Measurements from ENCODE around the gene DNMT1. TPM values are rescaled to one million over a fixed set of nuclear protein-coding genes. Genes with fewer than 3 reads are reported as not detected.

DNMT1 gene
- total RNA-seq, 1 experiment from 2014 or later = 227 TPM

DNA sequence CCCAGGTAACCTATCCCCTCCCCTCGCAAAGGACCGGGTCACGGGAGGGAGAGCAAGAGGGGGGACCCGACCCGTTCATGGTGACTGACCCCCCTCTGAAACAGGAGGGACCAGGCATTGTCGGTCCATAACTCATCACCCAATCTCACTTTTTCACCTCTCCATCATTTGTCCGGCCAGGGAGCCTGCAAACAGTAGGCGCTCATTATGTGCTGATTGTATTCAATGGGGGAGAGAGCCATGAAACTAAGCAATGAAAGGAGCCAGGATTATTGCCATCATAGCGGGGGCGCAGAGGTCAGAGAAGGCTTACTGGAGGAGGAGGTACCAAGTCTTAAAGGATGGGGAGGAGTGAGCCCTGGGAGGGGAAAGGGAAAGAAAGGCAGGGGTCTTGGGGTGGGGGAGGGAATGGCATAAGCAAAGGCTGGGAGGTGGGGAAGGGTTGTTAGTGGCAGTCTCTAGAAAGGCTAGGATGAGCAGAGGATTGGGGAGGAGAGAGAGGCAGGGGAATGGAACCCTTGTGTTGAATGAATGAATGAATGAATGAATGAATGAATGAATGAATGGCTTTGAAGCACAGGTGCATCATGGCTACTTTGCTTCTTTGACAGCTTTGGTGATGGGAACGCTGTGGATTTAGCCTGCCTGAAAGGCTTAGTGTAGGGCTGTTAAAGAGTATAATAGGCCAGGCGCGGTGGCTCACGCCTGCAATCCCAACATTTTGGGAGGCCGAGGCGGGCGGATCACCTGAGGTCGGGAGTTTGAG, 107.3 kb downstream of the DNMT1 start:
- no peaks in the 10 kb centered on the region for H3K4me1 ChIP-seq (ENCODE audit: insufficient read depth, low read length)
- H3K9ac ChIP-seq (ENCODE audit: extremely low read depth, insufficient read length, low read length) = no peak overlapping the region
- no peak overlapping the region for H2AK5ac ChIP-seq (ENCODE audit: insufficient read length, low read length)
- H2BK12ac ChIP-seq (ENCODE audit: insufficient read length, low read depth, low read length) = no peak overlapping the region
- H4K91ac ChIP-seq (ENCODE audit: insufficient read length, low read depth, low read length) = no peak overlapping the region
- peaks cover 10% of the 10 kb centered on the region for H3K23me2 ChIP-seq (ENCODE audit: insufficient read length, low read depth, low read length, poor library complexity, severe bottlenecking)
- H2BK120ac ChIP-seq (ENCODE audit: low read depth, low read length, poor library complexity, severe bottlenecking) = no peak overlapping the region
- H3K4me2 ChIP-seq (ENCODE audit: insufficient read depth, insufficient read length, low read length) = peak overlapping the region; percentile 77
- no peak overlapping the region for H2BK15ac ChIP-seq (ENCODE audit: low read depth, low read length)
- H4K5ac ChIP-seq (ENCODE audit: insufficient read length, low read depth, low read length) = no peak overlapping the region
- Mint-ChIP-seq H3K9me3 (peaks cover 0 to 2% of the 10 kb centered on the region in 2 experiments; a peak in 1 of 5 replicates), H3K36me3 (ENCODE audit: insufficient read depth in 1 of 3, low read depth in 3 of 3) (peaks cover 4 to 16% (median 11%) of the 10 kb centered on the region in 3 experiments; a peak in 6 of 7 replicates), H3K27ac (no peak overlapping the region), H3K4me3 (peak overlapping the region; percentile 75 to 90), H3K4me1 (peaks cover 7 to 9% of the 10 kb centered on the region in 2 experiments; a peak in 2 of 4 replicates), H3K27me3 (ENCODE audit: low read depth) (peaks cover 12% of the 10 kb centered on the region)
- no peak overlapping the region for H3K56ac ChIP-seq (ENCODE audit: insufficient read length, low read depth, low read length)
- no peak overlapping the region for H2BK20ac ChIP-seq (ENCODE audit: low read depth, low read length, poor library complexity, severe bottlenecking)
- H4K8ac ChIP-seq (replicated peaks; ENCODE audit: insufficient read length, low read depth, low read length) = no peak overlapping the region
- H3K27me3 ChIP-seq (ENCODE audit: insufficient read depth, low read length) = no peaks in the 10 kb centered on the region
- TF ChIP-seq, protein P1, sequence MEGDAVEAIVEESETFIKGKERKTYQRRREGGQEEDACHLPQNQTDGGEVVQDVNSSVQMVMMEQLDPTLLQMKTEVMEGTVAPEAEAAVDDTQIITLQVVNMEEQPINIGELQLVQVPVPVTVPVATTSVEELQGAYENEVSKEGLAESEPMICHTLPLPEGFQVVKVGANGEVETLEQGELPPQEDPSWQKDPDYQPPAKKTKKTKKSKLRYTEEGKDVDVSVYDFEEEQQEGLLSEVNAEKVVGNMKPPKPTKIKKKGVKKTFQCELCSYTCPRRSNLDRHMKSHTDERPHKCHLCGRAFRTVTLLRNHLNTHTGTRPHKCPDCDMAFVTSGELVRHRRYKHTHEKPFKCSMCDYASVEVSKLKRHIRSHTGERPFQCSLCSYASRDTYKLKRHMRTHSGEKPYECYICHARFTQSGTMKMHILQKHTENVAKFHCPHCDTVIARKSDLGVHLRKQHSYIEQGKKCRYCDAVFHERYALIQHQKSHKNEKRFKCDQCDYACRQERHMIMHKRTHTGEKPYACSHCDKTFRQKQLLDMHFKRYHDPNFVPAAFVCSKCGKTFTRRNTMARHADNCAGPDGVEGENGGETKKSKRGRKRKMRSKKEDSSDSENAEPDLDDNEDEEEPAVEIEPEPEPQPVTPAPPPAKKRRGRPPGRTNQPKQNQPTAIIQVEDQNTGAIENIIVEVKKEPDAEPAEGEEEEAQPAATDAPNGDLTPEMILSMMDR (conservative IDR thresholded peaks at IDR 0.05) = no peak
- H3K4ac ChIP-seq (ENCODE audit: low read depth, low read length) = no peak overlapping the region
- no peak overlapping the region for H3T11ph ChIP-seq (ENCODE audit: low read length)
- H3K14ac ChIP-seq (ENCODE audit: insufficient read depth, low read length) = no peak overlapping the region
- no peaks in the 10 kb centered on the region for H3K79me1 ChIP-seq (ENCODE audit: insufficient read depth, low read depth, low read length, poor library complexity, severe bottlenecking)
- H2BK5ac ChIP-seq (ENCODE audit: insufficient read length, low read length) = no peak overlapping the region
- H3K27ac ChIP-seq (ENCODE audit: insufficient read length, low read depth, low read length) = no peak overlapping the region
- WGBS (ENCODE audit: extremely low coverage, insufficient read length, low lambda C conversion rate) = no CpG with 5 or more reads among the region's 18 CpGs
- H3K18ac ChIP-seq (ENCODE audit: insufficient read length, low read depth, low read length) = no peak overlapping the region
- DNase-seq = no peak
- H2AFZ ChIP-seq (ENCODE audit: low read length) = no peak overlapping the region
- no peak overlapping the region for H3K23ac ChIP-seq (ENCODE audit: insufficient read length, low read depth, low read length)
- H3K9me3 ChIP-seq (ENCODE audit: control insufficient read depth, low read depth, low read length) = no peaks in the 10 kb centered on the region
- H3K79me2 ChIP-seq (ENCODE audit: insufficient read depth, low read length) = no peaks in the 10 kb centered on the region
- H4K20me1 ChIP-seq (ENCODE audit: control insufficient read depth, insufficient read depth, insufficient read length) = no peaks in the 10 kb centered on the region

Data from H9 (cell line).